Measurements from ENCODE around the gene PLPPR2.
"Not testable (repeated sequence)": the region's sequence is repeated elsewhere in the genome, so short reads cannot be mapped to it uniquely, and the experiment has no call there.

The PLPPR2 gene

DNA sequence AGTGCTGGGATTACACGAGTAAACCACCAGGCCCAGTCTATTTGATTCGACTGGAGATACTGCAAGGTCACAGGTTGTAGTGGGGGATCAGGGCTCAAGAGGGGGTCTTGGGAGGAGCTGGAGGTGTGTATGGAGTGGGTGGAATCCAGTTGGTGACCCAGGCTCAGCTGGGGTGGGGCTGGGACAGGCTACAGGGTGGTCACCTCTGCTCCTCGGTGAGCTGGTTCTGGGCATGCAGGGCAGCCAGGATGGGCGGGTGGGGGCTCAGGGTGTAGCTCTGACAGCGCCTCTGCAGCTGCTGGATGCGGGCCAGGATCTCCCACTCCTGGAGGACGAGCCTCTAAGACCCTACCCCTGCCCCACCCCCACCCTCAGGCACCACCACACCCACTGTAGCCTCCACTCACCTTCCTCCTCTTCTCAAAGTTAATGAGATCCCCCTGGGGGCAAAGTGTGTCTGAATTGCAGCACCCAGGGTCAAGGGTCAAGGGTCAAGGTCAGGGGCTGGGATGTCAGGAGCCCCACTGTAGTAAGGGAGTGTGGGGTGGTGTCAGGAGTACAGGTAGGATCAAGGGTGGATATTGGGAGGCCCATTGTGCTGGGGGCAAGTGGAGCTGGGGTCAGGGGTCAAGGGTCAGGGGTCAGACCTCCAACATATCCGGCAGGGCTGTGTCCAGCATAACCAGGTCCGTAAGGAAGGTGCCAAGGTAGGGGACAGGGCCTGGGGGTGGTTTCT lies 46.7 kb downstream of the PLPPR2 start:
- no peak for DNase-seq

DNA sequence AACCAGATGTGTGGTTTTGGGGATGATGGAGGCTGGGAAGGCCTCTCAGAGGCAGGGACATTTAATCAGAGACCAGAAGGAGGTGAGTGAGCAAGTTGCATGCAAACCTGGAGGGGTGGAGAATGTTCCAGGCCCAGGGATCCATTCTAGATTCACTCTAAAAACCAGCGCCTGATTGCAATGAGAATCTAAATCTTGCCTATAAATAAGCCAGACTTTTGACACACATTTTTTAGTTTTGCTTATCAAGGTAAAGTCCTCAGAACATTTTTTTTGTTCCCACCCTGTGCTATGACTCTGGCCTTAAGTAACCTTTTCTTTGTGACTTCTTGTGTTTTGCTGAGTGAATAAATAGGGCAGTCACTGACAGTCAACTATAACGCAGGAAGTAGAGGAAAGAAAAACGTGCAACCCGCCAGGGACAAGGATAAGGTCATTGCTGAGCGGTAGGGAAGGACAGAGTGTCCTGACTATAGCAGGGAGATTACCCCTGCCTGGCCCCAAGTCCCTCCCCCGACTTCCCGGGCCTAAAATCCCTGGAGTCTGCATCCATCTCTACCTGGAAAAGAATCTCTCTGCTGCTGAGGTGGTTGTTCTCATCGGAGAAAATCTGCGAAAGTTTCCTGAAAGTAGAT lies 49.5 kb downstream of the PLPPR2 start:
- DNase-seq, result no peak

DNA sequence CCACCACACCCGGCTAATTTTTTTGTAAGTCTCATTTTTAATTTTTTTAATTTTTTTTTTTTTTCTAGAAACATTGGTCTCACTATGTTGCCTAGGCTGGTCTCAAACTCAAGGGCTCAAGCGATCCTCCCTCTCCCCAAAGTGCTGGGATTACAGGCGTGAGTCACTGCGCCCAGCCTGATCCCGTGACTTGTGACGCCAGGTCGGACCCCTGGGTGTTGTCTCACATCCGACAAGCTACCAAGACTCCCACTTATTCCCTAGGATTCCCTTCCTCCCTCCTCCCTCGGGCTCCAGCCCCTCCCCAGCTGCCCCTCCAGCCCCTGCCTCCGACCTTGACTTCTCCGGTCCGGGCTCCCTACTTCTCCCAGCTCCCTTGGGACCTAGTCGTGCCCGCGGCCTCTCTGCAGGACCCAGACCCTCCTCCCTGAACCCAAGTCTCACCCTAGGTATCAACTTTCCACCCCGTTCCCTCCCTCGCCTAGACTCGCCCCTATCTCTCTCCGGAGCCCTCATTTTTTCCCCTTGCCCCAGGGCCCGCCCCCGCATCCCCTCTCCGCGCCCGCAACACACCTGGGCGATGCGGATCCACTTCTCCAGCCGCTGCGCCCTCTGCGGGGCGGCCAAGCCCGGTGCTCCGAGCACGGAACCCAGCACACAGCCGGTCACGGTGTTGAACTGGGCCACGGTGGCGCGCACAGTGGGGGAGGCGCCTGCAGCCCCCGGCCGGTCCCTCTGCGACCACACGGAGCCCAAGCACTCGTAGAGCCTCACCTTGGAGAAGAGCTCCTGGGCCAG lies 50.8 kb downstream of the PLPPR2 start:
- DNase-seq, result no peak

GRCh38 chr19:11406703-11407236 lies 51.5 kb downstream of the PLPPR2 start:
- DNase-seq, result not testable (repeated sequence)

- DNase-seq, result no peak
Measured at GRCh38 chr19:11408591-11408990, 53.4 kb downstream of the PLPPR2 start.

DNA sequence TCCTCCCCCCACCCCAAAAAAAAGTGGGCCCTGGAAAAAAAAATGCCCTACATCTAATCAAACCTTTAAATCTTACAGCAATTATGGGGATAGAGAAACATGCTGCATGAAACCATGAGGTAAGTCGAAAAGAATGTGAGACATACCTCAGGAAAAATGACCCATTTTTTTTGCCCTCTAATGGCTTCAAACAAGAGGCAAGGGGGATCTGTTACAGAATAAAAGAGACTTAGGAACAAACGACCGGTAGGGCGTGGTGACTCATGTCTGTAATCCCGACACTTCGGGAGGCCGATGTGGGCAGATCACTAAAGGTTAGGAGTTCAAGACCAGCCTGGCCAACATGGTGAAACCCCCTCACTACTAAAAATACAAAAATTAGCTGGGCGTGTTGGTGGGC lies 55.5 kb downstream of the PLPPR2 start:
- no peak for DNase-seq

- no peak for DNase-seq
Measured at GRCh38 chr19:11414544-11414943, 59.3 kb downstream of the PLPPR2 start.
